Suprapubic skin (tissue), 4 donors: ENCODE measurements around the gene TMEM114.

Experiments used
- EP300 ChIP-seq: sonication (generic); formaldehyde crosslinking; IDR thresholded peaks from one replicate; pipeline ENCODE4 v1.6.1; 2017; ENCODE audit warnings: antibody characterized with exemption
- POLR2A ChIP-seq, 2 donors: fragments of 450-650 bp; IDR thresholded peaks; one replicate each; pipeline ENCODE4 v1.6.1; 2017; ENCODE audit warnings: antibody characterized with exemption in 2 of 2, mild to moderate bottlenecking in 2 of 2, moderate library complexity in 2 of 2
- POLR2AphosphoS5 ChIP-seq, 3 donors: sonication (generic); formaldehyde crosslinking; IDR thresholded peaks; one replicate each; pipeline ENCODE4 v1.6.1; 2017; ENCODE audit warnings: antibody characterized with exemption in 3 of 3
- TF ChIP-seq, protein P1 (sequence below), 2 donors: fragments of 200-600 bp in 1 of 2; fragments of 450-650 bp in 1 of 2; sonication (generic) in 1 of 2; IDR thresholded peaks; one replicate each; pipeline ENCODE4 v1.5.1; 2016 to 2019; ENCODE audit warnings: antibody characterized with exemption in 2 of 2, mild to moderate bottlenecking in 1 of 2, moderate library complexity in 1 of 2

DNA sequence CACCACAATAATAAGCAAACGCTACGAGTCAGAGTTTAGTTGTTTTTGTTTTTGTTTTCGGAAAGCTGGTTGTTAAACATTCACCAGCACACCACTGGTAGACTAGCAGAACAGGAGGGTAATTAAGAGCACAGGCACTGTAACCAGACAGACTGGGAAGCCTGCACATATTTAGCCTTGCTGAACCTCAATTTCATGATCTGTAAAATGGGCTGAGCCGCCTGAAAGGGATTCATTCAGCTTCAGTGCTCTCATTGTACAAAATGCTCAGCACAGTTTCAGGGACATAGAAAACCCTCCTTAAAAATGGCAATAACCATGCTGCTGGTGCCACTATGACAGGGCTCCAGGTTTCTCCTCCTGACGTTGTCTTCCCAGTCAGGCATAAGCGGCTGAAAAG, 66.4 kb downstream of the TMEM114 start:
- TF ChIP-seq POLR2A (IDR thresholded peaks at IDR 0.05) (no peak), POLR2AphosphoS5 (IDR thresholded peaks at IDR 0.05) (no peak), EP300 (no peak)
- TF ChIP-seq, protein P1, sequence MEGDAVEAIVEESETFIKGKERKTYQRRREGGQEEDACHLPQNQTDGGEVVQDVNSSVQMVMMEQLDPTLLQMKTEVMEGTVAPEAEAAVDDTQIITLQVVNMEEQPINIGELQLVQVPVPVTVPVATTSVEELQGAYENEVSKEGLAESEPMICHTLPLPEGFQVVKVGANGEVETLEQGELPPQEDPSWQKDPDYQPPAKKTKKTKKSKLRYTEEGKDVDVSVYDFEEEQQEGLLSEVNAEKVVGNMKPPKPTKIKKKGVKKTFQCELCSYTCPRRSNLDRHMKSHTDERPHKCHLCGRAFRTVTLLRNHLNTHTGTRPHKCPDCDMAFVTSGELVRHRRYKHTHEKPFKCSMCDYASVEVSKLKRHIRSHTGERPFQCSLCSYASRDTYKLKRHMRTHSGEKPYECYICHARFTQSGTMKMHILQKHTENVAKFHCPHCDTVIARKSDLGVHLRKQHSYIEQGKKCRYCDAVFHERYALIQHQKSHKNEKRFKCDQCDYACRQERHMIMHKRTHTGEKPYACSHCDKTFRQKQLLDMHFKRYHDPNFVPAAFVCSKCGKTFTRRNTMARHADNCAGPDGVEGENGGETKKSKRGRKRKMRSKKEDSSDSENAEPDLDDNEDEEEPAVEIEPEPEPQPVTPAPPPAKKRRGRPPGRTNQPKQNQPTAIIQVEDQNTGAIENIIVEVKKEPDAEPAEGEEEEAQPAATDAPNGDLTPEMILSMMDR (IDR thresholded peaks at IDR 0.05) = no peak
